GM12892 (cell line): ENCODE data around the gene OR2T8.

Experiments used
- POLR2A ChIP-seq: IDR thresholded peaks from 2 replicates; pipeline ENCODE4 v1.6.1; 2011; ENCODE audit warnings: low read depth, low read length, control low read depth
- POLR2AphosphoS5 ChIP-seq: IDR thresholded peaks from 2 replicates; pipeline ENCODE4 v1.6.1; 2011; ENCODE audit warnings: low read depth, low read length, control low read depth

GRCh38 chr1:247895163-247895637 is 24.9 kb upstream of the OR2T8 start, which contains the start of gene OR2W3:
- TF ChIP-seq POLR2AphosphoS5 (no peak), POLR2A (no peak)
